Measurements from ENCODE around the gene RNF152. TPM values are rescaled to one million over a fixed set of nuclear protein-coding genes. Genes with fewer than 3 reads are reported as not detected.

Gene RNF152
- total RNA-seq, 1 donor from 2014 or later = 13.4 TPM

DNA sequence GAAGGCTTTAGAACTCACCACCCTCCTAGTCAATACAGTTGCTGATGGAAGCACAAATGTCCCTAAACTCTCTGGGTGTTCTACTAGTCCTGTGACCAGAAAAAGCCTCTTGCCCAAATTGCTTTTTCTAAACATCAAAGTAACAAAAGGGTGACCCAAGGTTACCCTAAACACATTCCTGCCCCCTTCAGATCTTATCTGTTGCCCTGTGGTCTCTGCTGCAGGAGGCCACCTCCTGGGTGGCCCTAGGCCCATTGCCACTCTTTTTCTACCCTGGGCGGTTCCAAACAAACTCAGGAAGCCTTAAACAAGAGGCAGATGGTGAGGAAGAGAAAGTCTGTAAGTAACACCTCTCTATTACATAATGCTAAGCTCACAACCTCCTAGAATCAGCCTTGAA is 3.3 kb downstream of the RNF152 start:
- TF ChIP-seq CTCF (IDR thresholded peaks at IDR 0.05) = no peak
- intact Hi-C loops (cut with DNase I) = no loop called here
- Histone ChIP-seq H3K27ac (no peak overlapping the region), H3K9me3 (no peaks in the 10 kb centered on the region), H3K4me3 (no peak overlapping the region), H3K27me3 (ENCODE audit: low read depth) (peaks cover 2% of the 10 kb centered on the region), H3K36me3 (no peaks in the 10 kb centered on the region), H3K4me1 (peaks cover 12% of the 10 kb centered on the region)
- DNase-seq (no peak), ATAC-seq (no peak)

- H3K4me1 ChIP-seq = peaks cover 11% of the 10 kb centered on the region
- H3K9me3 ChIP-seq = no peaks in the 10 kb centered on the region
- intact Hi-C loops (cut with DNase I) = no loop called here
- H3K36me3 ChIP-seq = no peaks in the 10 kb centered on the region
- H3K27me3 ChIP-seq (ENCODE audit: low read depth) = no peaks in the 10 kb centered on the region
- H3K27ac ChIP-seq = no peak overlapping the region
- no peak for ATAC-seq
- H3K4me3 ChIP-seq = no peak overlapping the region
- no peak for DNase-seq
- TF ChIP-seq CTCF (IDR thresholded peaks at IDR 0.05) = no peak
Observed at GRCh38 chr18:61888622-61889021, 4.2 kb downstream of the RNF152 start.

DNA sequence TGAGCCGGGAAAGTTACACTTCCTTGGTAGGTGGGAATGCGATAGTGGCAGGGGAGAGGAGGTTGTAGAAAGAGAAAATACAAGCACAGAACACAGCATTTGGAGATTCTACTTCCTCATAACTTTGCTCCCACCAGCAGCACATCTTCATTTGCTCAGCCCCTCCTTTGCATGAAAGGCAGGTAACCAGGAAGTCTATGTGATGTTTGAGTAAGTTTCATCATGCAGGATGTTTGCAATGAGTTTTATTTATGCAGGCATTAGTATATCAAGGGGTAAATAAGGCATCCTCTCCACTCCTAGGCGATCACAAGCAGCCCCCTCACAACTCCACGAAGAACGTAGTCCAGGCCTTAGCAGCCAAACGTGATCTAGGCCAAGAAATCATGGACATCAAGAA is 5.0 kb downstream of the RNF152 start:
- no peak for ATAC-seq
- H3K36me3 ChIP-seq = no peaks in the 10 kb centered on the region
- no peaks in the 10 kb centered on the region for H3K9me3 ChIP-seq
- no peak overlapping the region for H3K27ac ChIP-seq
- no peak for DNase-seq
- intact Hi-C loops (cut with DNase I) = no loop called here
- H3K4me3 ChIP-seq = no peak overlapping the region
- H3K4me1 ChIP-seq = peaks cover 3% of the 10 kb centered on the region
- no peak for TF ChIP-seq CTCF (IDR thresholded peaks at IDR 0.05)
- H3K27me3 ChIP-seq (ENCODE audit: low read depth) = no peaks in the 10 kb centered on the region

DNA sequence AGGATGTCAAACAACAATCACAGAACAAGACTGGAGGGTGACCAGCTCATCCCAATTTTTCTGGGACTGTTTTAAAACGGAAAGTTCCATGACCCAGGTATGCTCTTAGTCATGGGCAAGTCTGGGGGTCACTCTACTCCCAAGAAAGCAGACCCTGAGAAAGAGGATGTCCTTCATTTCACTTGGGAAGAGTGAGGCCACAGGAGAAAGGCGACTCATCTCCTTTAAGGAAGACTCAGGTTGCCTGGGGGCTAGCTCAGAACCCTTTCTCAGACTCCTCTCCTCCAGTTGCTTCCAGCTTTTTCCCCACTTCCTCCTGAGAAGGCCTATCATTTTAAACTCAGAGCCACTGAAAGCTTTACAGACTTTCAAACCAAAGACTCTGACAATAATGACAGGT is 9.3 kb downstream of the RNF152 start:
- Histone ChIP-seq H3K9me3 (no peaks in the 10 kb centered on the region), H3K27ac (no peak overlapping the region), H3K27me3 (ENCODE audit: low read depth) (no peaks in the 10 kb centered on the region), H3K4me1 (no peaks in the 10 kb centered on the region), H3K4me3 (no peak overlapping the region), H3K36me3 (no peaks in the 10 kb centered on the region)
- intact Hi-C loops (cut with DNase I) = no loop called here
- ATAC-seq = no peak
- DNase-seq = no peak
- TF ChIP-seq CTCF (IDR thresholded peaks at IDR 0.05) = no peak

- ATAC-seq = no peak
- Histone ChIP-seq H3K9me3 (no peaks in the 10 kb centered on the region), H3K27me3 (ENCODE audit: low read depth) (no peaks in the 10 kb centered on the region), H3K36me3 (no peaks in the 10 kb centered on the region), H3K4me1 (no peaks in the 10 kb centered on the region), H3K4me3 (no peak overlapping the region), H3K27ac (no peak overlapping the region)
- intact Hi-C loops (cut with DNase I) = no loop called here
- no peak for DNase-seq
- TF ChIP-seq CTCF (IDR thresholded peaks at IDR 0.05) = no peak
Observed at GRCh38 chr18:61882296-61883004, 10.4 kb downstream of the RNF152 start.

Measured in lower lobe of right lung (tissue), 2 donors.